ENCODE measurements around the gene TOR1AIP2.

Gene TOR1AIP2

GRCh38 chr1:179877586-179878265 is at the start of gene TOR1AIP2:
Gene TOR1AIP2, minus strand, starts transcription at chr1:179877803. Its CDS starts 25,138 bp downstream, at chr1:179852665.
- peak; percentile 92 for DNase-seq

GRCh38 chr1:179926850-179927205 is 49.2 kb upstream of the TOR1AIP2 start:
- DNase-seq, result no peak

- DNase-seq, result no peak
Observed at GRCh38 chr1:179925922-179926849, 48.6 kb upstream of the TOR1AIP2 start.

GRCh38 chr1:179925302-179925701 is 47.7 kb upstream of the TOR1AIP2 start:
- DNase-seq, result no peak

- DNase-seq, result no peak
Observed at GRCh38 chr1:179924268-179924667, 46.7 kb upstream of the TOR1AIP2 start.

GRCh38 chr1:179923029-179923428 is 45.4 kb upstream of the TOR1AIP2 start:
- DNase-seq, result no peak

GRCh38 chr1:179921981-179922872 is 44.6 kb upstream of the TOR1AIP2 start:
- no peak for DNase-seq

- no peak for DNase-seq
Observed at GRCh38 chr1:179921472-179921871, 43.9 kb upstream of the TOR1AIP2 start.

GRCh38 chr1:179917601-179918429 is 40.2 kb upstream of the TOR1AIP2 start:
- no peak for DNase-seq

- no peak for DNase-seq
Observed at GRCh38 chr1:179911812-179912211, 34.2 kb upstream of the TOR1AIP2 start.

- no peak for DNase-seq
Observed at GRCh38 chr1:179910934-179911333, 33.3 kb upstream of the TOR1AIP2 start.

GRCh38 chr1:179889589-179889988 is 12.0 kb upstream of the TOR1AIP2 start:
- DNase-seq, result no peak

GRCh38 chr1:179888071-179888470 is 10.5 kb upstream of the TOR1AIP2 start:
- DNase-seq, result no peak

GRCh38 chr1:179883745-179884138 is 6.1 kb upstream of the TOR1AIP2 start:
- DNase-seq, result peak; percentile 61

- DNase-seq, result no peak
Observed at GRCh38 chr1:179883040-179883744, 5.6 kb upstream of the TOR1AIP2 start.

GRCh38 chr1:179882253-179883039 is 4.8 kb upstream of the TOR1AIP2 start, which contains the start of gene TOR1AIP1:
Gene TOR1AIP1, plus strand, starts transcription at chr1:179882285. Its CDS starts 218 bp downstream, at chr1:179882503.
- peak; percentile 96 for DNase-seq

GRCh38 chr1:179881642-179882252 is 4.1 kb upstream of the TOR1AIP2 start:
- DNase-seq, result no peak

- no peak for DNase-seq
Observed at GRCh38 chr1:179879797-179880196, 2.2 kb upstream of the TOR1AIP2 start.

GRCh38 chr1:179876300-179876715 is 1.3 kb downstream of the TOR1AIP2 start:
- no peak for DNase-seq

Measured in activated CD8-positive, alpha-beta memory T cell treated with anti-CD3 and anti-CD28 coated beads for 24 hours (primary cell).